D721Med (cell line): Measurements from ENCODE around the gene SAT1.

Experiments
- DNase-seq: peaks from one replicate; pipeline ENCODE4 v3.0.0; 2011; ENCODE audit warnings: low spot score; ENCODE audit not compliant: insufficient read length
- FAIRE-seq: peaks from 2 replicates; lab custom pipeline; 2011; peaks lifted over from hg19 to GRCh38; lab: Jason Lieb, UNC
- CTCF ChIP-seq: IDR thresholded peaks from 2 replicates; pipeline ENCODE4 v1.5.1; 2012; ENCODE audit warnings: mild to moderate bottlenecking, control low read depth; ENCODE audit not compliant: insufficient read depth; ENCODE audit errors: missing control alignments

Gene SAT1

DNA sequence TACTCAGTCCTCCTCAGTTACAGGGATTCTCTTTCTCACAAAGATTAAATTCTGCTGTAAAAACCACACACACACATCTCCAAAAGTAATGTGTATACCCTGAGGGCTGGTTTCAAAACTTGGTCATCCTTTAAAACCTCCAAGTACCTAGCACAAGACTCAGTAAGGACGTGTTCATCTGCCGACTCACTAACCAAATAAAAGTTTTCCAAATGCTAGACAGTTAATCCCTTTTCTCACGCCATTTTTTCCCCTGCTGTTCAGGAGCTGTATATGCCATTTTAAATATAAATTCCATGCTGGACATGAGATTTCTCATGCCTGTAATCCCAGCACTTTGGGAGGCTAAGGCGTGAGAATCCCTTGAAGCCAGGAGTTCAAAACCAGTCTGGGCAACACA is 3.9 kb upstream of the SAT1 start:
- FAIRE-seq = no peak
- no peak for DNase-seq
- TF ChIP-seq CTCF = no peak

DNA sequence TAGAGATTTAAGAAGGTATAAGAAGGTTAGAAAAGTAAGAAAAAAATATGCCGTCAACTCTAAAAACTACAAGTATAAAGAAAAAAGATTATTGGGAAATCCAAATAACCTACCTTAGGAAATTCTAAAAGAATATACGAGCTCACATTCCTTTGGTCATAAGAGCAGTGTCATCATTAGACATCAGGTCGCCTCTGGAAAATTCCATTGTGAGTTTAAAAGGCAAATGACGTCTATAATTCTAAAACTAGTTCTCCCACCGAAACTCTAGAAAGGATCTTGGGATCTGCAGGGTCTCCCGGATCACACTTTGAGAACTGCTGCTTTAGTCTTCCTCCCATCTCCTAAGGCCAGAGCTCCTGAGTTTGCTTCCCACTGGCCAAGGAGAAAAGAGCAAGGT is 518 bp upstream of the SAT1 start:
- DNase-seq (no peak), FAIRE-seq (no peak)
- no peak for TF ChIP-seq CTCF

- no peak for TF ChIP-seq CTCF
- no peak for FAIRE-seq
- no peak for DNase-seq
Observed at GRCh38 chrX:23783589-23784469, 856 bp downstream of the SAT1 start.

GRCh38 chrX:23784470-23785331 is 1.7 kb downstream of the SAT1 start:
- no peak for TF ChIP-seq CTCF
- no peak for DNase-seq
- FAIRE-seq = no peak

DNA sequence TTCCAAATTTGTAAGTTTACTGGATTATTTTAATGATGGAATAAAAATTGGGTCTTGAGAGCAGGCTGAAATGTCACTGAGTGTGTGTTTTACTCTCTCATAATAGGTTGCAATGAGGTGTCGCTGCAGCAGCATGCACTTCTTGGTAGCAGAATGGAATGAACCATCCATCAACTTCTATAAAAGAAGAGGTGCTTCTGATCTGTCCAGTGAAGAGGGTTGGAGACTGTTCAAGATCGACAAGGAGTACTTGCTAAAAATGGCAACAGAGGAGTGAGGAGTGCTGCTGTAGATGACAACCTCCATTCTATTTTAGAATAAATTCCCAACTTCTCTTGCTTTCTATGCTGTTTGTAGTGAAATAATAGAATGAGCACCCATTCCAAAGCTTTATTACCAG is 2.6 kb downstream of the SAT1 start:
- DNase-seq = no peak
- no peak for TF ChIP-seq CTCF
- FAIRE-seq = no peak

DNA sequence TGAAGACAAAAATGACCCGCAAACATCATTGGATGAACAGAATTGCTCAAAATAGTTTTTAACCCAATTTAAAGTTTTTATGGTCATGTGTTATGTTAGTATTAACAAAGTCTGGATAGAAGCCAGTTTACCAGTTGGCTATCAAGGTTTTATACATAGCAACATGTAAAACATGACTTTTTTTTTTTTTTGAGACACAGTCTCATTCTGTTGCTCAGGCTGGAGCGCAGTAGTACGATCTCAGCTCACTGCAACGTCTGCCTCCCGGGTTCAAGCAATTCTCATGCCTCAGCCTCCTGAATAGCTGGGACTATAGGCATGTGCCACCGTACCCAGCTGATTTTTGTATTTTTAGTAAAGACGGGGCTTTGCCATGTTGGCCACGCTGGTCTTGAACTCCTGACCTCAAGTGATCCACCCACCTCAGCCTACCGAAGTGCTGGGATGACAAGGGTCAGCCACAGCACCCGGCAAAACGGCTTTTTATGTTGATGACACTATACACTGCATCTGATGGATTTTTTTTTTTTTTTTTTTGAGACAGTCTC is 3.4 kb downstream of the SAT1 start:
- DNase-seq (no peak), FAIRE-seq (no peak)
- no peak for TF ChIP-seq CTCF
